HepG2 (cell line): ENCODE results near the gene TBC1D14. TPM values are rescaled to one million over a fixed set of nuclear protein-coding genes. Genes with fewer than 3 reads are reported as not detected.

Source experiments
- HES4 ChIP-seq: sonication (generic); formaldehyde crosslinking; IDR thresholded peaks from 2 replicates; pipeline ENCODE4 v1.9.0; 2021; ENCODE audit warnings: mild to moderate bottlenecking, missing genetic modification reagents, borderline replicate concordance
- MXD4 ChIP-seq: IDR thresholded peaks from 2 replicates; pipeline ENCODE4 v1.6.1; 2016; ENCODE audit warnings: mild to moderate bottlenecking, missing biosample characterization, missing genetic modification reagents
- TRIM24 ChIP-seq: sonication (generic); formaldehyde crosslinking; IDR thresholded peaks from 2 replicates; pipeline ENCODE4 v1.8.0; 2022; ENCODE audit warnings: mild to moderate bottlenecking, missing genetic modification reagents
- ZBTB38 ChIP-seq: sonication (generic); formaldehyde crosslinking; IDR thresholded peaks from 2 replicates; pipeline ENCODE4 v1.5.1; 2020; ENCODE audit warnings: mild to moderate bottlenecking, missing genetic modification reagents
- ZNF564 ChIP-seq: sonication (generic); formaldehyde crosslinking; IDR thresholded peaks from 2 replicates; pipeline ENCODE4 v1.8.1; 2023; ENCODE audit warnings: mild to moderate bottlenecking, missing genetic modification reagents
- ZNF567 ChIP-seq: sonication (generic); formaldehyde crosslinking; IDR thresholded peaks from 2 replicates; pipeline ENCODE4 v1.8.1; 2023; ENCODE audit warnings: mild to moderate bottlenecking, missing genetic modification reagents, borderline replicate concordance
- ZNF572 ChIP-seq: sonication (generic); formaldehyde crosslinking; IDR thresholded peaks from 2 replicates; pipeline ENCODE4 v1.5.1; 2020; ENCODE audit warnings: mild to moderate bottlenecking, missing genetic modification reagents
- ZNF616 ChIP-seq: sonication (generic); formaldehyde crosslinking; IDR thresholded peaks from 2 replicates; pipeline ENCODE4 v1.5.0; 2020; ENCODE audit warnings: low read depth, mild to moderate bottlenecking, missing genetic modification reagents
- ZNF703 ChIP-seq: sonication (generic); formaldehyde crosslinking; IDR thresholded peaks from 2 replicates; pipeline ENCODE4 v1.5.1; 2020; ENCODE audit warnings: missing genetic modification reagents, mild to moderate bottlenecking, moderate library complexity, borderline replicate concordance
- ZNF720 ChIP-seq: sonication (generic); formaldehyde crosslinking; IDR thresholded peaks from 2 replicates; pipeline ENCODE4 v1.4.0; 2020; ENCODE audit warnings: missing genetic modification reagents
- polyA plus RNA-seq, 8 experiments: library from polyadenylated mRNA; depleted of rRNA in 3 of 8; stranded (reverse) in 7 of 8; unstranded in 1 of 8; fragments of >200 nt; fragmentation: Illumina TruSeq in 4 of 8; extraction: Trizol in 4 of 8; gene quantifications; 2 replicates each; pipeline versions ENCODE4 v1.2.1 to v1.2.3, GENCODE V29; 2011 to 2016; ENCODE audit warnings: low read depth in 4 of 8, missing spikeins in 1 of 8, mixed read lengths in 1 of 8; ENCODE audit not compliant: insufficient read depth in 1 of 8
- total RNA-seq, 5 experiments: library from RNA; depleted of rRNA; stranded (reverse); fragments of >200 nt; fragmentation: Illumina TruSeq; extraction: Trizol; gene quantifications; 2 replicates each; pipeline ENCODE4 v1.2.3, GENCODE V29; 2016; ENCODE audit warnings: low read depth in 1 of 5
- TF ChIP-seq, protein P1 (sequence below): sonication (generic); formaldehyde crosslinking; IDR thresholded peaks from 2 replicates; pipeline ENCODE4 v1.8.0; 2022; ENCODE audit warnings: missing genetic modification reagents, mild to moderate bottlenecking, inconsistent platforms, borderline replicate concordance
- TF ChIP-seq, protein P2 (sequence below): sonication (generic); formaldehyde crosslinking; IDR thresholded peaks from 2 replicates; pipeline ENCODE4 v1.4.0; 2020; ENCODE audit warnings: mild to moderate bottlenecking, missing genetic modification reagents
- TF ChIP-seq, protein P3 (sequence below): sonication (generic); formaldehyde crosslinking; IDR thresholded peaks from 2 replicates; pipeline ENCODE4 v1.4.0; 2020; ENCODE audit warnings: mild to moderate bottlenecking, missing genetic modification reagents

The TBC1D14 gene
- total and polyA plus RNA-seq, 2 of the 13 experiments (the other 11 are each of a cell fraction or from before 2014, with no cell fraction given) = 29.5 to 46.5 TPM

GRCh38 chr4:6905516-6906445, 3.8 kb upstream of the TBC1D14 start (continued):
- TF ChIP-seq, protein P1, sequence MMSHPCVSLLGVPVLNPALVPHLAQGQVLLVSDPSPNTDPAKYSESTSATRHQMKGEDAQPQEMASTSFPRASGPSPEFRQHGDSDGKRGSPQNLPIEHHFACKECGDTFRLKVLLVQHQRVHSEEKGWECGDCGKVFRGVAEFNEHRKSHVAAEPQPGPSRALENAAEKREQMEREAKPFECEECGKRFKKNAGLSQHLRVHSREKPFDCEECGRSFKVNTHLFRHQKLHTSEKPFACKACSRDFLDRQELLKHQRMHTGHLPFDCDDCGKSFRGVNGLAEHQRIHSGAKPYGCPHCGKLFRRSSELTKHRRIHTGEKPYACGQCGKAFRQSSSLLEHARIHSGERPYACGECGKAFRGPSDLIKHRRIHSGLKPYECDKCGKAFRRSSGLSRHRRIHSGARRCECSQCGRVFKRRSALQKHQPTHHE (CRISPR knock-in tag) = no peak
- TF ChIP-seq ZNF564 (CRISPR knock-in tag) (no peak), ZNF572 (CRISPR knock-in tag) (no peak), ZNF616 (no peak), HES4 (no peak), ZNF703 (CRISPR knock-in tag) (no peak), ZNF720 (no peak), ZBTB38 (CRISPR knock-in tag) (peak; percentile 95), MXD4 (CRISPR knock-in tag) (no peak), TRIM24 (CRISPR knock-in tag) (no peak), ZNF567 (CRISPR knock-in tag) (no peak)
- TF ChIP-seq, protein P2, sequence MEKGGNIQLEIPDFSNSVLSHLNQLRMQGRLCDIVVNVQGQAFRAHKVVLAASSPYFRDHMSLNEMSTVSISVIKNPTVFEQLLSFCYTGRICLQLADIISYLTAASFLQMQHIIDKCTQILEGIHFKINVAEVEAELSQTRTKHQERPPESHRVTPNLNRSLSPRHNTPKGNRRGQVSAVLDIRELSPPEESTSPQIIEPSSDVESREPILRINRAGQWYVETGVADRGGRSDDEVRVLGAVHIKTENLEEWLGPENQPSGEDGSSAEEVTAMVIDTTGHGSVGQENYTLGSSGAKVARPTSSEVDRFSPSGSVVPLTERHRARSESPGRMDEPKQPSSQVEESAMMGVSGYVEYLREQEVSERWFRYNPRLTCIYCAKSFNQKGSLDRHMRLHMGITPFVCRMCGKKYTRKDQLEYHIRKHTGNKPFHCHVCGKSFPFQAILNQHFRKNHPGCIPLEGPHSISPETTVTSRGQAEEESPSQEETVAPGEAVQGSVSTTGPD (CRISPR knock-in tag) = 0 out of 2 replicates have a peak, but pooled peaks have one; percentile 28
- TF ChIP-seq, protein P3, sequence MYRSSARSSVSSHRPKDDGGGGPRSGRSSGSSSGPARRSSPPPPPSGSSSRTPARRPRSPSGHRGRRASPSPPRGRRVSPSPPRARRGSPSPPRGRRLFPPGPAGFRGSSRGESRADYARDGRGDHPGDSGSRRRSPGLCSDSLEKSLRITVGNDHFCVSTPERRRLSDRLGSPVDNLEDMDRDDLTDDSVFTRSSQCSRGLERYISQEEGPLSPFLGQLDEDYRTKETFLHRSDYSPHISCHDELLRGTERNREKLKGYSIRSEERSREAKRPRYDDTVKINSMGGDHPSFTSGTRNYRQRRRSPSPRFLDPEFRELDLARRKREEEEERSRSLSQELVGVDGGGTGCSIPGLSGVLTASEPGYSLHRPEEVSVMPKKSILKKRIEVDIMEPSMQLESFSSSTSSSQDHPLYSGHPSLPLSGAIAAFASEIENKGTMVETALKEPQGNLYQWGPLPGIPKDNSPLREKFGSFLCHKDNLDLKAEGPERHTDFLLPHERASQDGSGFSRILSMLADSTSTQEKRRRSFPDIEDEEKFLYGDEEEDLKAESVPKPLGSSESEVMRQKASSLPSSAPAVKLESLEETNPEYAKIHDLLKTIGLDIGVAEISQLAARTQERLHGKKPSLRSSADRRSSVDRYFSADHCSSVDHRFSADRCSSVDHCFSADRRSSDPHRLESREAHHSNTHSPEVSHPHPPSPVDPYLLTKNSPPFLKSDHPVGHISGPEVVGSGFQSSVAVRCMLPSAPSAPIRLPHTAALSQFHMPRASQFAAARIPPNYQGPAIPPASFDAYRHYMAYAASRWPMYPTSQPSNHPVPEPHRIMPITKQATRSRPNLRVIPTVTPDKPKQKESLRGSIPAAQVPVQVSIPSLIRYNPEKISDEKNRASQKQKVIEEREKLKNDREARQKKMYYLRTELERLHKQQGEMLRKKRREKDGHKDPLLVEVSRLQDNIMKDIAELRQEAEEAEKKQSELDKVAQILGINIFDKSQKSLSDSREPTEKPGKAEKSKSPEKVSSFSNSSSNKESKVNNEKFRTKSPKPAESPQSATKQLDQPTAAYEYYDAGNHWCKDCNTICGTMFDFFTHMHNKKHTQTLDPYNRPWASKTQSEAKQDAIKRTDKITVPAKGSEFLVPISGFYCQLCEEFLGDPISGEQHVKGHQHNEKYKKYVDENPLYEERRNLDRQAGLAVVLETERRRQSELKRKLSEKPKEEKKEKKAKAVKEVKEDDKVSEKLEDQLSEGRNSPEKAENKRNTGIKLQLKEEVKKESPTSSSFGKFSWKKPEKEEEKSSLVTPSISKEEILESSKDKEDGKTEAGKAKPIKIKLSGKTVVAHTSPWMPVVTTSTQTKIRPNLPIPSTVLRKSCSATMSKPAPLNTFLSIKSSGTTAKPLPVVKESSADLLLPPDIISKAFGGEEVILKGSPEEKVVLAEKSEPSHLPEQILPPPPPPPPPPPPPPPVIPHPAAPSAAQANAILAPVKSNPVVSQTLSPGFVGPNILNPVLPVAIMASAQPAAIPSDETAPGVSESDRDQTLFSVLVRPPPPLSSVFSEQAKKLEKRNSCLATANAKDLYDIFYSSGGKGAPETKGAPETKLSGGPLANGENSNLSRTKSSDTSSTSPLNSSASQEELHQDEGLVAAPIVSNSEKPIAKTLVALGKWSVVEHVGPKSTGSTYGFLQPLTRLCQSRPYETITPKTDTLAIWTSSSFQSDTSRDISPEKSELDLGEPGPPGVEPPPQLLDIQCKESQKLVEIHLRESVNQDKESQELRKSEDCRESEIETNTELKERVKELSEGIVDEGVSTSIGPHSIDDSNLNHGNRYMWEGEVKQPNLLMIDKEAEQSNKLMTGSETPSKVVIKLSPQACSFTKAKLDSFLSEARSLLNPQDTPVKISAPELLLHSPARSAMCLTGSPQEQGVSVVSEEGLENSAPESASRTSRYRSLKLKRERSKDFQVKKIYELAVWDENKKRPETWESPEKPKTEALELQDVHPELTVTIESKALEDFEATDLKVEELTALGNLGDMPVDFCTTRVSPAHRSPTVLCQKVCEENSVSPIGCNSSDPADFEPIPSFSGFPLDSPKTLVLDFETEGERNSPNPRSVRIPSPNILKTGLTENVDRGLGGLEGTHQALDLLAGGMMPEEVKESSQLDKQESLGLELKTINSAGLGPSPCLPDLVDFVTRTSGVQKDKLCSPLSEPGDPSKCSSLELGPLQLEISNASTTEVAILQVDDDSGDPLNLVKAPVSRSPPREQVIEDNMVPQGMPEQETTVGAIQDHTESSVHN = no peak
